ENCODE measurements around the gene OR51E1.

DNA sequence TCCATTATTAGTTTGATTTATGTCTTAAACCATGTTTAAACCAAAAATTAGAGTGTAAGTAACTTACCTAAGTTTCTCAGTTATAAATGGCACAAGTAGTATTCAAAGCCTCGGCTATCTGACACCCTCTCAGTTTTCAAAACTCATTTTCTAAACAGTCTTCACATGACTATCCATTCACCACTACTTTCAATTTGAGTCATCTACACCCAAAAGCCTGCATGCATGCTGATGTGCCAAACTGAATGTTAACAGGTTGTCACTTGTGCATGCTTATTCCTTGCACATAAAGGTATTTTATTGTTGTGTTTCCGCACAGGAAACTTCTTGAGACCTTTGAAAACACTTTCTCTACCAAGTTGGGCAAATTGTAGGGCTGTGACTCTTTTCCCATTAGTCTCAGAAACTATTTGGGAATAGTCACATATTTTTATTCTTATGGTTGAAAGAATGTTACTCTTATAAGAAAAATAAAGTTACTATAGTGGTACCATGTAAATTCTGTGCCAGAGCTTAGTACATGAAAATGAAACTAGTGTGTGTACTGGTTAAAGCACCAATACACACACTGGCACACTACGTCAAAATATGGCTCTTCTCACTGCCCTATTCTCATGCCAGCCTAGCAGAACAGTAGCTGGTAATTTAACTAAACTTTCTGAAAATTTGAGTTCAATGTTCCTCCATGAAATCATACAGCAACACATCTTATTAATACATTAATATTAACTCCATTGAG, 56.1 kb downstream of the OR51E1 start:
- TF ChIP-seq, protein P1, sequence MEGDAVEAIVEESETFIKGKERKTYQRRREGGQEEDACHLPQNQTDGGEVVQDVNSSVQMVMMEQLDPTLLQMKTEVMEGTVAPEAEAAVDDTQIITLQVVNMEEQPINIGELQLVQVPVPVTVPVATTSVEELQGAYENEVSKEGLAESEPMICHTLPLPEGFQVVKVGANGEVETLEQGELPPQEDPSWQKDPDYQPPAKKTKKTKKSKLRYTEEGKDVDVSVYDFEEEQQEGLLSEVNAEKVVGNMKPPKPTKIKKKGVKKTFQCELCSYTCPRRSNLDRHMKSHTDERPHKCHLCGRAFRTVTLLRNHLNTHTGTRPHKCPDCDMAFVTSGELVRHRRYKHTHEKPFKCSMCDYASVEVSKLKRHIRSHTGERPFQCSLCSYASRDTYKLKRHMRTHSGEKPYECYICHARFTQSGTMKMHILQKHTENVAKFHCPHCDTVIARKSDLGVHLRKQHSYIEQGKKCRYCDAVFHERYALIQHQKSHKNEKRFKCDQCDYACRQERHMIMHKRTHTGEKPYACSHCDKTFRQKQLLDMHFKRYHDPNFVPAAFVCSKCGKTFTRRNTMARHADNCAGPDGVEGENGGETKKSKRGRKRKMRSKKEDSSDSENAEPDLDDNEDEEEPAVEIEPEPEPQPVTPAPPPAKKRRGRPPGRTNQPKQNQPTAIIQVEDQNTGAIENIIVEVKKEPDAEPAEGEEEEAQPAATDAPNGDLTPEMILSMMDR (IDR thresholded peaks at IDR 0.05; ENCODE audit: low read depth, low read length): no peak
- no peak for TF ChIP-seq POLR2A (IDR thresholded peaks at IDR 0.05; ENCODE audit: extremely low read depth, insufficient read length)
